ENCODE results near the gene TPH2. TPM values are rescaled to one million over a fixed set of nuclear protein-coding genes. Genes with fewer than 3 reads are reported as not detected.

TPH2 gene
- total and polyA plus RNA-seq, 2 of the 4 experiments (the other 2 are of a cell fraction) = not detected

- Histone ChIP-seq H3K27ac (ENCODE audit: insufficient read depth, low read length) (no peak overlapping the region), H2AFZ (replicated peaks; ENCODE audit: low read length, poor library complexity) (no peak overlapping the region), H2BK5ac (ENCODE audit: low read depth, low read length, poor library complexity, severe bottlenecking) (no peak overlapping the region), H3K9me1 (ENCODE audit: insufficient read depth, low read length) (no peaks in the 10 kb centered on the region), H3K9me3 (ENCODE audit: control insufficient read depth, insufficient read depth, low read length) (no peaks in the 10 kb centered on the region), H3K23ac (ENCODE audit: low read depth, low read length) (no peak overlapping the region), H3K36me3 (ENCODE audit: control insufficient read depth, insufficient read depth, low read length) (no peaks in the 10 kb centered on the region), H3K4me3 (ENCODE audit: insufficient read depth, low read depth, low read length) (no peak overlapping the region), H3K4ac (ENCODE audit: low read depth, low read length) (no peak overlapping the region), H2AK5ac (ENCODE audit: low read depth, low read length) (no peak overlapping the region), H4K91ac (ENCODE audit: insufficient read depth, low read depth, low read length) (no peak overlapping the region), H4K20me1 (ENCODE audit: insufficient read depth, low read length) (no peaks in the 10 kb centered on the region), H2BK120ac (ENCODE audit: low read depth, low read length) (no peak overlapping the region), H2BK15ac (ENCODE audit: low read depth, low read length) (no peak overlapping the region), H3K56ac (ENCODE audit: extremely low read depth, insufficient read depth, low read length) (no peak overlapping the region), H3K4me1 (ENCODE audit: control insufficient read depth, insufficient read depth, low read length) (no peaks in the 10 kb centered on the region), H4K5ac (ENCODE audit: low read depth, low read length) (no peak overlapping the region), H3K79me1 (ENCODE audit: low read depth in 1 of 2, low read length in 2 of 2) (no peaks in the 10 kb centered on the region), H3K18ac (ENCODE audit: low read depth, low read length) (no peak overlapping the region), H3K27me3 (ENCODE audit: control insufficient read depth, insufficient read depth, low read length) (peaks cover 4% of the 10 kb centered on the region; the same call in 1 of the 2 replicates), H2BK20ac (ENCODE audit: low read depth, low read length) (no peak overlapping the region), H3K14ac (replicated peaks; ENCODE audit: low read depth, low read length) (no peak overlapping the region), H4K8ac (ENCODE audit: low read depth in 2 of 2, low read length in 2 of 2) (no peak overlapping the region), H2AK9ac (replicated peaks; ENCODE audit: low read depth, low read length, poor library complexity) (no peak overlapping the region), H3K9ac (ENCODE audit: low read depth, low read length) (no peak overlapping the region), H3K4me2 (ENCODE audit: low read depth, low read length) (no peak overlapping the region)
- WGBS, 2 experiments (ENCODE audit: extremely low coverage in 2 of 2, insufficient read length in 1 of 2) = no CpG with 5 or more reads among the region's 2 CpGs
- TF ChIP-seq SMC3 (IDR thresholded peaks at IDR 0.05; ENCODE audit: low read depth, low read length) (no peak), RAD21 (IDR thresholded peaks at IDR 0.05; ENCODE audit: low read length) (no peak), CHD1 (IDR thresholded peaks at IDR 0.05; ENCODE audit: low read depth, low read length) (no peak), NFE2L2 (IDR thresholded peaks at IDR 0.05; ENCODE audit: low read depth, low read length) (no peak), MAZ (IDR thresholded peaks at IDR 0.05; ENCODE audit: borderline replicate concordance, low read depth, low read length) (no peak), MXI1 (IDR thresholded peaks at IDR 0.05; ENCODE audit: borderline replicate concordance, low read depth, low read length) (no peak), RCOR1 (IDR thresholded peaks at IDR 0.05; ENCODE audit: insufficient replicate concordance, low read length) (no peak), MAFK (IDR thresholded peaks at IDR 0.05; ENCODE audit: low read depth, low read length) (no peak), ELK1 (IDR thresholded peaks at IDR 0.05; ENCODE audit: borderline replicate concordance, low read depth, low read length) (no peak), BHLHE40 (IDR thresholded peaks at IDR 0.05; ENCODE audit: low read depth, low read length) (no peak), POLR2A (IDR thresholded peaks at IDR 0.05; ENCODE audit: low read depth, low read length) (no peak), CEBPB (IDR thresholded peaks at IDR 0.05; ENCODE audit: low read depth, low read length) (no peak), RFX5 (IDR thresholded peaks at IDR 0.05; ENCODE audit: low read depth, low read length) (no peak), FOS (IDR thresholded peaks at IDR 0.05; ENCODE audit: low read depth, low read length) (no peak), CTCF (conservative IDR thresholded peaks at IDR 0.05; ENCODE audit: low read depth, low read length) (no peak)
- TF ChIP-seq, protein P1, sequence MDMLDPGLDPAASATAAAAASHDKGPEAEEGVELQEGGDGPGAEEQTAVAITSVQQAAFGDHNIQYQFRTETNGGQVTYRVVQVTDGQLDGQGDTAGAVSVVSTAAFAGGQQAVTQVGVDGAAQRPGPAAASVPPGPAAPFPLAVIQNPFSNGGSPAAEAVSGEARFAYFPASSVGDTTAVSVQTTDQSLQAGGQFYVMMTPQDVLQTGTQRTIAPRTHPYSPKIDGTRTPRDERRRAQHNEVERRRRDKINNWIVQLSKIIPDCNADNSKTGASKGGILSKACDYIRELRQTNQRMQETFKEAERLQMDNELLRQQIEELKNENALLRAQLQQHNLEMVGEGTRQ (IDR thresholded peaks at IDR 0.05; ENCODE audit: low read depth, low read length) = no peak
- no TSS peak for BruUV-seq (replicated peaks)
- dilution Hi-C loops (cut with HindIII; ENCODE audit: low sequenced_read_pairs, unreplicated experiment) = no loop called here
- no peak for DNase-seq
- ChIA-PET CTCF (no interaction called here), POLR2A (ENCODE audit: unreplicated experiment) (no interaction called here)
- intact Hi-C loops (cut with micrococcal nuclease) = no loop called here
- no peak for ATAC-seq (ENCODE audit: low read depth)
- in situ Hi-C loops (cut with MboI; ENCODE audit: low sequenced_read_pairs) = no loop called here
These were observed 91.6 kb downstream of the TPH2 start for GRCh38 chr12:72030277-72030676.
